ENCODE measurements around the gene LCMT1.

LCMT1 gene

DNA sequence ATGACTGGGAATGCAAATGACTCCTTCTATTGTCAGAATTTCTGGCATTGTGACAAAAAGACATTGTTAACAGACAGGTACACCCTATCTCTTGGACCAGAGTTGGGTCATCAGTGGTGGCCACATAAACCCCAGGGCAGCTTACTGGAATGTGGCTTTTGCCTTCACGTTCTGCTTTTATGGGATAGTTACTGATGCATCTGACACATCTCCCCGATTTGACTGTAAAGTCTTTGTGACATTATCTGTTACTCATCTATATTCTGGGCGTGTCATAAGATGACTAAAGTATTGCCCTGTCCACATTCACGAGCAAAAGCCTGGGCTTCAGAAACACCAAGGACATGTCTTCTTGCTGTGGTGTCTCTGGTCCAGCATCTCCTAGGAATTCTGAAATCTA, 86.5 kb downstream of the LCMT1 start:
- DNase-seq (ENCODE audit: low read depth): no peak

DNA sequence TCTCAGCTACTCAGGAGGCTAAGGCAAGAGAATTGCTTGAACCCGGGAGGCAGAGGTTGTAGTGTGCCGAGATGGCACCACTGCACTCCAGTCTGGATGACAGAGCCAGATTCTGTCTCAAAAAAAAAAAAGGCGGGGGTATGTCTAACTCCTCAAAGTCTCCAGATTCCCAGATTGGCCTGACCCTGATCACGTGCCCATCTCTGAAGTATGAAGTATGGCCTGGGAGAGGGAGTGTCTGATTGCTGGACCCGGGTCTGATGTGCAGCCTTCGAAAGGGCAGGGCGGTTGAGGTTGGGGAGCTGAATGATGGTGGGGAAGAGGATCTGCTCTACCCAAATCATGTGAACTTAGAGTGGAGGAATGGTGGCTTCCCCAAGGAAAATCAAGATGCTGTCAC, 87.9 kb downstream of the LCMT1 start:
- DNase-seq (ENCODE audit: low read depth): no peak

DNA sequence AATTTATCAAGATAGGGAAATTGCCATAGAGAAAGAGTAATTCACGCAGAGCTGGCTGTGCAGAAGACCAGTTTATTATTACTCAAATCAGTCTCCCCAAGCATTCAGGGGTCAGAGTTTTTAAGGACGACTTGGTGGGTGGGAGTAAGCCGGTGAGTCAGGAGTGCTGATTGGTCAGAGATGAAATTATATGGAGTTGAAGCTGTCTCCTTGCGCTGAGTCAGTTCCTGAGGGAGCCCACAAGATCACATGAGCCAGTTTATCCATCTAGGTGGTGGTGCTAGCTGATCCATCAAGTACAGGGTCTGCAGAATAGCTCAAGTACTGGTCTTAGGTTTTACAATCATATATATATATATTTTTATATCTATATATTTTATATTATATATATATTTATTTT, 99.2 kb downstream of the LCMT1 start:
- DNase-seq (ENCODE audit: low read depth): no peak

DNA sequence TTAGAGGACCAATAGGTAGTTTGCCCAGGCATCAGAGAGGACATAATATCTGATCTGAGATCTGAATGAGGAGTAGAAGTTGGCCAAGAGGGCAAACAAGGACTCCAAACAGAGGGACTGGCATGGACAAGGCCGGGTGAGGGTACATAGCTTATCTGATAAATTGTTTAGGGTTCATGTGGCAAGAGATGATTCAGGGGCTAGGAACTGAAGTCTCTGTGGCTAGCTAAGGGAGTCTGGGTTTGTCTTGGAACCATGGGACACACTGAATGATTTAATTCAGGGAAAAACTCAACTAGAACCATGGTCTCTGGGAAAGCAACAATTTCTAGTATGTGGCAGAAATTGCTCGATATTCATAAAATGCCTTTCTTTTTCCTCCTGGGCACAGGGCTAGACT, 101.1 kb downstream of the LCMT1 start:
- DNase-seq (ENCODE audit: low read depth): no peak

DNA sequence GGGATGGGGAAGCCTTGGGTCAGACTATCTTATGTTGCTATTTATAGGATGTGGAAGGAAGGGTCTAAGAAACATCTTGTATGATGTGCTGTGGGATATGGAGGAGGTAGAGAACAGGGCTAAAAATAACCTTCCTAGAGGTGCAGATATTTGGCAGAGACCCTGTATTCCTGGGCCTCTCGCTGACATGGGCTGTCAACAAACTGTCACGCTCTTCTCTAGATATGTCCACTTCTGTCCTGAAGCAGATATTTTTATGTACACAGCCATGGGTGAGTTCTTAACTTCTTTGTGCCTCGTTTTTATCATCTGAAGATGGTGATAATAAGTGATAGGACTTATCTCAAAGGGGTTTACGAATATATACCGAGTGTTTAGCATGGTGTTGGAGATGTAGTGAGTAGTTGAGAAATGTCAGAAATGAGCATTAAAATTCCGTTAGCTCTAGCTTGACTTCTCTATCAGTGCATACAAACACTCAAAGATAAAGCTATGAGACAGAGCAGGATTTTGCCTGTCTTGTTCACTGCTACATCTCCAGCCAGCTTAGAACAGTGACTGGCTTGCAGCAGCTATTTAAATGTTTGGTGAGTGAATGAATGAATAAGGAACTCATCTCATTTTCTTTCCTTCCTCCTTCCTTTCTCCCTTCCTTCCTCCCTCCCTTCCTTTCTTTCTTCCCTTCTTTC, 102.3 kb downstream of the LCMT1 start:
- no peak for DNase-seq (ENCODE audit: low read depth)

DNA sequence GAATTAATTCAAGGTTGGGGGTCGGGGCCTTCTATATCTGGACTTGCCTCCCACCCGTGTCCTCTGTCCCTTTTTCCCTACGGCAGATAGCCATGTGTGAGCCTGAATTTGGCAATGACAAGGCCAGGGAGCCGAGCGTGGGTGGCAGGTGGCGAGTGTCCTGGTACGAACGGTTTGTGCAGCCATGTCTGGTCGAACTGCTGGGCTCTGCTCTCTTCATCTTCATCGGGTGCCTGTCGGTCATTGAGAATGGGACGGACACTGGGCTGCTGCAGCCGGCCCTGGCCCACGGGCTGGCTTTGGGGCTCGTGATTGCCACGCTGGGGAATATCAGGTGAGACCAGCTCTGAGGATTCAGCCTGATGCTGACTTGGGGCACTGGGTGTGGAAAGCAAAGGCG, 105.6 kb downstream of the LCMT1 start:
- no peak for DNase-seq (ENCODE audit: low read depth)

DNA sequence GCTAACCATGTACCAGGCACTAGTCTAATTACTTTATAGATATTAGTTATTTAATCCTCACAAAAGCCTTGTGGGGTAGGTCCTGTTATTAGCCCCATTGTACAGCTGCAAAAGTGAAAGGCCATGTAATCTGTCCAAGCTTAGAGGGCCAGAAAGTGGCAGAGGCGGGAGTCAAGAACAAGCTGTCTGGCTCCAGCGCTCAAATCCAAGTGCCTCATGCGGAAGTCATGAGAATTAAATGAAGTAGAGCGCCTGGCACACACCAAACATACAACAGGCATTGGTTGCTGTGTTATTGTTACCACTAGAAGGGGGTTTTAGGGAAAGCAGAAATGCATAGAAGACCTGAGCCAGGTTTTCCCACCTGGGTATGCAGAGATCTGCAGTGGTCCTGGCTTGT, 106.4 kb downstream of the LCMT1 start:
- no peak for DNase-seq (ENCODE audit: low read depth)

DNA sequence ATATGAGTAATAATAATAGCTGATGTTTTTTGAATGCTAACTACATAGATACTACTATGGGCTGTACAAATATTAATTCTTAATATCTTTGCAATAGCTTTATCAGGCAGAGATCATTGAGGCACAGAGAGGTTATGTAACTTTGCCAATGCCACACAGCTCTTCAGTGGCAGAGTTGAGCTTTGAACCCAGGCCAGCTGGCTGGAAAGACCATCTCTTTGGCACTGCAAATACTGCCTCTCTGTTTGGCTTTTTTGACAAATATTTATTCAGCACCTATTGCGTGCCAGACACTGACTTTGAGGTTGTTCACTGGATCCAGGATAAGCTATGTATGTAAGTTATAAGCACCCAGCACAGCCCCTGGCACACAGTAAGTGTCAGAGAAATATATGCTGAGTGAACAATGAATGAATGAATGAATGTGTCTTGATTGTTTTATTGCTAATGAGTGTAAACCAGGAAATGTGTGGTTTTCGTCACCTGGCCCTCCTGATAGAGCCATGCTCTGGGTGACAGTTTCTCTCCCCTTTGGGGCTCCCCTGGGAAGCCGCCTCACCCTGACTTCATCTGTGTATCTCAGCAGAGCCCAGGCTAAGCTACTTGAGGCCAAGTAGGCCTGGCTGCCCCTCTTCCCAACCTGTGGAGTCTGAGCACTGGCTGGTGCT, 107.7 kb downstream of the LCMT1 start:
- DNase-seq (ENCODE audit: low read depth): no peak

DNA sequence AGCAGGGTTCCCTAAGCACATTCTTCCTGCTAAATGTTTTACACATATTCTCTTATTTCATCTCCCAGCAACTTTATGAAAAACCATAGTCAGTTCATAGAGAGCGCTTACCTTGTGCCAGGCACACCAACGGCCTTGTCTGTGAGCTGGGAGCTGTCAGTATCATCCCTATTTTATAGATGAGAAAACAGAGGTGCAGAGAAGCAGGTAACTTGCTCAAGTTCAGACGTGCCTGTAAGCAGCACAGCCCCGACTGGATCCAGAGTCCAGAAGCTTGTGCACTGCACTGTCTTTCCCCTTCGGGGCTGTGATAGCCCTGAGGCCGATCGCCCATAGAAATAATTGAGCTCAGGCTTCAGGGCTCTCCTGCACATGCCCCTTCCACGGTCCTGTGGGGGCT, 111.4 kb downstream of the LCMT1 start:
- no peak for DNase-seq (ENCODE audit: low read depth)

DNA sequence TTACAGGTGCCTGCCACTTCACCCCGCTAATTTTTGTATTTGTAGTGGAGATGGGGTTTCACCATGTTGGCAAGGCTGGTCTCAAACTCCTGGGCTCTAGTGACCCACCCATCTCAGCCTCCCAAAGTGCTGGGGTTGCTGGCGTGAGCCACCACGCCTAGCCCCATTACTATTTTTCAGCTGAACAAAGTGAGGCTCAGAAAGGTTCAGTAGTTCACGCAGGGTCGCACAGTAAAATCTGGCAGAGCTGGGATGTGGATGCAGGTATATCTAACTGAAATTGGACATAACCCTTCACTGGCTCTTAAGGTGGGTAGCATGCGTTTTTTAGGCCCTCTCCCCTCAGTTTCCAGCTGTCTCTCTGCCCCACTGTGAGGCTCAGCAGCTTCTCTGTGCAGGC, 112.4 kb downstream of the LCMT1 start:
- DNase-seq (ENCODE audit: low read depth): no peak

DNA sequence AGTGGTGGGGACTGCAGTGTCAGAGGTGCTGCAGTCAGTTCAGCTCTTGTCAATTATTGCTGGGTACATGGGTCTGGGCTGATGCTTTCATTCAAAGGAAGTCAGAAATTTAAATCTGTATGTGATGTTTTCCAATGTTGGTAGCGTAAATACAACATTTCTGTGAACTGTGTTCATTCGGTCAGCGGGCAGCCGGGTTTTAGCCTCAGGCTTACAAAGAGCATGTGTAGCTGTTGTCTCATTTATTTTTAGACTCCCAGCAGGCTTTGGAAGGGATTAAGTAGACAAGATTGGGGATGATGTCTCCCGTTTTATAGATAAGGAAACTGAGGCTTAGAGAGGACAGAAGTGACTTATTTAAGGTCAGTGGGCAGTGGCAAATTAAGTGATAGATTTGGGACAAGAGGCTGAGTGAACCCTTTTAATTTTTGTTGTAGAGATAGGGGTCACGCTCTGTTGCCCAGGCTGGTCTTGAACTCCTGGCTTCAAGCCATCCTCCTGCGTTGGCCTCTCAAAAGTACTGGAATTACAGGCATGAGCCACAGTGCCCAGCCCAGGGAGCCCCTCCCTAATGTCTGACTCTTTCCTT, 113.3 kb downstream of the LCMT1 start:
- no peak for DNase-seq (ENCODE audit: low read depth)
